Cardiac muscle cell (in vitro differentiated cells and primary cell): ENCODE data around the gene ACTBL2. TPM values are rescaled to one million over a fixed set of nuclear protein-coding genes. Genes with fewer than 3 reads are reported as not detected.
A peak's percentile ranks its signal among the peaks of the same experiment; 100 is the strongest.

Experiments
- DNase-seq, 2 donors: peaks; one replicate each; pipeline versions ENCODE4 v3.0.0 to v3.0.0-alpha.2; 2010 to 2017; ENCODE audit warnings: low read depth in 1 of 2, low spot score in 1 of 2
- H3K27ac ChIP-seq: fragments of 200-600 bp; sonication (generic); 2 replicates; pipeline ENCODE4 v1.5.1; 2016
- H3K27me3 ChIP-seq: fragments of 200-600 bp; sonication (generic); 2 replicates; pipeline ENCODE4 v1.6.0; 2016; ENCODE audit warnings: control low read depth
- H3K36me3 ChIP-seq: fragments of 200-600 bp; sonication (generic); 2 replicates; pipeline ENCODE4 v1.5.1; 2016; ENCODE audit warnings: control low read depth
- H3K4me1 ChIP-seq: fragments of 200-600 bp; sonication (generic); 2 replicates; pipeline ENCODE4 v1.8.1; 2017; ENCODE audit warnings: low read depth, mild to moderate bottlenecking, mixed run types
- H3K4me3 ChIP-seq: fragments of 200-600 bp; sonication (generic); 2 replicates; pipeline ENCODE4 v1.5.1; 2016; ENCODE audit warnings: mild to moderate bottlenecking
- H3K9me3 ChIP-seq: fragments of 200-600 bp; sonication (generic); 2 replicates; pipeline ENCODE4 v1.5.1; 2017; ENCODE audit warnings: low read depth, mild to moderate bottlenecking, control low read depth
- CTCF ChIP-seq: IDR thresholded peaks from 2 replicates; pipeline ENCODE4 v1.5.1; 2012; ENCODE audit warnings: low read depth, mild to moderate bottlenecking, low read length
- polyA plus RNA-seq: library from polyadenylated mRNA; unstranded; fragments of >200 nt; fragmentation: Nextera tagmentation; extraction: Ambion mirVana; gene quantifications from 2 replicates; pipeline ENCODE4 v1.2.1, GENCODE V29; 2016
- total RNA-seq: library from RNA; depleted of rRNA; stranded (reverse); fragments of >200 nt; gene quantifications from 2 replicates; pipeline ENCODE4 v1.2.3, GENCODE V29; 2016

Gene ACTBL2
- total and polyA plus RNA-seq, 2 experiments from 2014 or later: not detected

- H3K4me3 ChIP-seq: no peak overlapping the region
- TF ChIP-seq CTCF: peak; percentile 33
- no peaks in the 10 kb centered on the region for H3K9me3 ChIP-seq
- H3K36me3 ChIP-seq: no peaks in the 10 kb centered on the region
- H3K4me1 ChIP-seq: peaks cover 17% of the 10 kb centered on the region
- no peaks in the 10 kb centered on the region for H3K27me3 ChIP-seq
- DNase-seq: peak in 1 of 2 donors; percentile 58
- H3K27ac ChIP-seq: no peak overlapping the region
Observed at GRCh38 chr5:57432876-57433275, 49.7 kb downstream of the ACTBL2 start.

- peaks cover 17% of the 10 kb centered on the region for H3K4me1 ChIP-seq
- no peaks in the 10 kb centered on the region for H3K27me3 ChIP-seq
- H3K9me3 ChIP-seq: no peaks in the 10 kb centered on the region
- H3K4me3 ChIP-seq: no peak overlapping the region
- DNase-seq: no peak
- no peaks in the 10 kb centered on the region for H3K36me3 ChIP-seq
- TF ChIP-seq CTCF: no peak
- H3K27ac ChIP-seq: no peak overlapping the region
Observed at GRCh38 chr5:57431759-57432158, 50.9 kb downstream of the ACTBL2 start.
